NB4 (cell line): Measurements from ENCODE around the gene ADCYAP1R1.

Source experiments
- DNase-seq: peaks from one replicate; pipeline ENCODE4 v3.0.0; 2010; ENCODE audit warnings: low read depth
- H3K4me3 ChIP-seq: one replicate; pipeline ENCODE4 v1.5.1; 2011; ENCODE audit warnings: mild to moderate bottlenecking, low read depth, low read length, moderate library complexity
- MYC ChIP-seq: IDR thresholded peaks from 2 replicates; pipeline ENCODE4 v1.6.1; 2011; ENCODE audit warnings: low read depth, low read length
- POLR2A ChIP-seq: IDR thresholded peaks from 2 replicates; pipeline ENCODE4 v1.6.1; 2011; ENCODE audit warnings: mild to moderate bottlenecking; ENCODE audit not compliant: insufficient read length; ENCODE audit errors: extremely low read depth
- TF ChIP-seq, protein P1 (sequence below): IDR thresholded peaks from 2 replicates; pipeline ENCODE4 v1.6.1; 2011; ENCODE audit warnings: low read depth, low read length
- TF ChIP-seq, protein P2 (sequence below): IDR thresholded peaks from one replicate; pipeline ENCODE4 v1.5.1; 2012; ENCODE audit warnings: low read depth, low read length

ADCYAP1R1 gene

DNA sequence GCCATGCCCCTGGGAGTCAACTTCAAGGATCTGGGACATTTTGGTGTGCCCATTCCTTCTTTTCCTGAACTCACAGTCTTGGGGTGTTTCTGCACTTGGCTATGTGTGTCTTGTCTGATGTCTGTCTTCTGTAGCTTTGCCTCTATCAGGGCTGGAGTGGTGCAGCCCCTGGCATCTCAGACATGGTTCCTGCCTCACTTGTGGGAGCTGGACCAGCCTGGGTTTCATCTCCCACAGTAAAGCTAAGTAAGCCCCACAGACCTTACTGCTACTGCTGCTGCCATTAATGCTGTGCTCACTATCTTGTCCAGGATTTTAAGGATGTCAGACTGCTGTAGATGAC lies 59.0 kb downstream of the ADCYAP1R1 start:
- DNase-seq = no peak
- TF ChIP-seq, protein P1, sequence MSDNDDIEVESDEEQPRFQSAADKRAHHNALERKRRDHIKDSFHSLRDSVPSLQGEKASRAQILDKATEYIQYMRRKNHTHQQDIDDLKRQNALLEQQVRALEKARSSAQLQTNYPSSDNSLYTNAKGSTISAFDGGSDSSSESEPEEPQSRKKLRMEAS = no peak
- TF ChIP-seq POLR2A (no peak), MYC (no peak)
- TF ChIP-seq, protein P2, sequence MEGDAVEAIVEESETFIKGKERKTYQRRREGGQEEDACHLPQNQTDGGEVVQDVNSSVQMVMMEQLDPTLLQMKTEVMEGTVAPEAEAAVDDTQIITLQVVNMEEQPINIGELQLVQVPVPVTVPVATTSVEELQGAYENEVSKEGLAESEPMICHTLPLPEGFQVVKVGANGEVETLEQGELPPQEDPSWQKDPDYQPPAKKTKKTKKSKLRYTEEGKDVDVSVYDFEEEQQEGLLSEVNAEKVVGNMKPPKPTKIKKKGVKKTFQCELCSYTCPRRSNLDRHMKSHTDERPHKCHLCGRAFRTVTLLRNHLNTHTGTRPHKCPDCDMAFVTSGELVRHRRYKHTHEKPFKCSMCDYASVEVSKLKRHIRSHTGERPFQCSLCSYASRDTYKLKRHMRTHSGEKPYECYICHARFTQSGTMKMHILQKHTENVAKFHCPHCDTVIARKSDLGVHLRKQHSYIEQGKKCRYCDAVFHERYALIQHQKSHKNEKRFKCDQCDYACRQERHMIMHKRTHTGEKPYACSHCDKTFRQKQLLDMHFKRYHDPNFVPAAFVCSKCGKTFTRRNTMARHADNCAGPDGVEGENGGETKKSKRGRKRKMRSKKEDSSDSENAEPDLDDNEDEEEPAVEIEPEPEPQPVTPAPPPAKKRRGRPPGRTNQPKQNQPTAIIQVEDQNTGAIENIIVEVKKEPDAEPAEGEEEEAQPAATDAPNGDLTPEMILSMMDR = no peak
- no peak overlapping the region for H3K4me3 ChIP-seq

DNA sequence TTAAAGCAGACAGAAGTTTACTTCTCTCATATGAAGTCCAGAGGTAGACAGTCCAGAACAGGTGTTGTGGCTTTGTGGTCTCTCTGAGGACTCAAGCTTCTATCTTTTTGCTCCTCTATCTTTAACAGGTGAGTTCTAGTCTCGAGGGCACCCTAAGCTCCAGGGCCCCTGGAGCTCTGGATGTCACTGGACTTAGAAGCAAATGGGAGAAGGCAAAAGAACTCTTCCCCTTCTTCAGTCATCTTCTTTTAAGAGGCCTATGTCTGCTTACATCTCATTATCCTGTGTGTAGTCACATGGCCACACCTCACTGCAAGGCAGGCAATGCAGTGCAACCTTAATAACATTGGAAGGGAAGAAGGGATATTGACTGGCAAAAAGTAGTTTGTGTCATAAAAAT lies 61.6 kb downstream of the ADCYAP1R1 start:
- TF ChIP-seq POLR2A (no peak), MYC (no peak)
- TF ChIP-seq, protein P2 = no peak
- TF ChIP-seq, protein P1 = no peak
- DNase-seq = no peak

DNA sequence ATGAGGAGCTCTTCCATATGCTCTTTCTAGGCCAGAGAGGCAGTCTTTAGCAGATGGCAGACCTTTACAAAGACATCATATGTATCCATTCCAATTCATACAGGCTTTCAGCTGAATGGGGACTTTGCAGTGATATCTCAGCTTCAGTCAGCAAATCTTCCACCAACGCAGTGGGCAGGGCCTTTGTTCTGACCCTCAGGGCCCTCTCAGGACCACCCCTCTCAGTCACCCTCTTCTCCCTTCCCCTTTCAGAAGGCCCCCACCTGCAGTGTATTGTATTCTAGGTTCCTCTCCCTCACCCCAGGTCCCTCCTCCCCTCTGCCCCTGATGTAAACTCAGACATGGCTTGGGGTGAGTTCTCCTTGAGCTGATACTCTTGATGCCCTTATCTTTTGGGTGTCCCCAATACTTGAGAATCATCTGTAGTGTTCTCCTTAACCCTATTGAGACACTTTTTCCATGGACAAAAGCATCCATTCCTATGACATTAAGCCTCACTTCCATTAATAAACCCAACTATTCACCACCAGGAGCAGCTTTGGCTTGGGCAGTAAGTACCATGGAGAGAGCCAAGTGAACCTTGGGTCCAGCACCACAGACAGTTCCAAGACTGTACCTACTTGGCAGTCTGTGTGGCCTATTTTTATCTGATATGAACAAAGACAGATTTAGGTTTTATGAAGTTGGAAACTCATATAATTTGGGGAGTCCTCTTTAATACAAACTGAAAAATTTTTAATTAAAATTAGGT lies 62.7 kb downstream of the ADCYAP1R1 start:
- H3K4me3 ChIP-seq = no peak overlapping the region
- TF ChIP-seq, protein P1 = peak; percentile 37; the same call in 1 of the 2 replicates
- no peak for TF ChIP-seq POLR2A
- TF ChIP-seq, protein P2 = no peak
- DNase-seq = peak; percentile 62

More for the DNA sequence above, 61.6 kb downstream of the ADCYAP1R1 start:
- no peak overlapping the region for H3K4me3 ChIP-seq

DNA sequence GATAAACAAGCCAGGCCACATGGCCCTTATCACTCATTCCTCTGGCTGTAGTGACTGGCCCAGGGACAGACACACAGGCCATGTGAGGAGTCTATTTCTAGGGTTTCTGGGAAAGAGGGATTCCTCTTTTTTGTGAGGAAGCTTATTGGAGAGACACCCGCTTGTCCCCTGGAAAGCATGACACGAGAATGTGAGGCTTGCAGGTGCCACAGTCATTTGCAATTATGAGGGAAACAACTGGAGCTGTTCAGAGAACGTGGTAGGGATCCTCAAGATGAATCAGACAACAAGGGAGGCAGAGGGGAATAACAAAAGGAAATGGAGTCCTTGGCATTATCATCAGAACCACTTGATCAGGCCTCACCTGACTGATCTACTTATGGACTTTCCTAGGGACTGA lies 64.5 kb downstream of the ADCYAP1R1 start:
- no peak overlapping the region for H3K4me3 ChIP-seq
- TF ChIP-seq POLR2A (no peak), MYC (no peak)
- DNase-seq = no peak

DNA sequence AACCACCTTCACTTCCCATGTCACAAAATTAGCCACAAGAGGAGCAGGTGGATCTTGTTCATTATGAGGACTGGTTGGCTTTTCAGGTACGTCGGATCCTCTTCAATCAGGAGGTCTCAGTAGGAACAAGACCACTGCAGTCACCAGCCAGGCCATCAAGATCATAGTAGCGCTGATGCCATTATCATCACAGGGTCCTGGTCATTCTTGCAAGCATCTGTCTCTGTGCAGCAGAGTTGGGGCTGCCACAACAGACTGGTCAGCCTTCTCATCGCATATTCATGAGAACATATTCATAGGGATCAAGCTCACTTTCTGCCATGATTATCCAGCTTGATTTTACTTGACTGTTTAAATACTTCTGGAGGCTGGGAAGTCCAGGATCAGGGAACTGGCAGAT lies 67.1 kb downstream of the ADCYAP1R1 start:
- no peak for DNase-seq
- H3K4me3 ChIP-seq = no peak overlapping the region
- TF ChIP-seq MYC = no peak
- TF ChIP-seq, protein P2 = no peak
- TF ChIP-seq, protein P1 = no peak
- TF ChIP-seq POLR2A = no peak

DNA sequence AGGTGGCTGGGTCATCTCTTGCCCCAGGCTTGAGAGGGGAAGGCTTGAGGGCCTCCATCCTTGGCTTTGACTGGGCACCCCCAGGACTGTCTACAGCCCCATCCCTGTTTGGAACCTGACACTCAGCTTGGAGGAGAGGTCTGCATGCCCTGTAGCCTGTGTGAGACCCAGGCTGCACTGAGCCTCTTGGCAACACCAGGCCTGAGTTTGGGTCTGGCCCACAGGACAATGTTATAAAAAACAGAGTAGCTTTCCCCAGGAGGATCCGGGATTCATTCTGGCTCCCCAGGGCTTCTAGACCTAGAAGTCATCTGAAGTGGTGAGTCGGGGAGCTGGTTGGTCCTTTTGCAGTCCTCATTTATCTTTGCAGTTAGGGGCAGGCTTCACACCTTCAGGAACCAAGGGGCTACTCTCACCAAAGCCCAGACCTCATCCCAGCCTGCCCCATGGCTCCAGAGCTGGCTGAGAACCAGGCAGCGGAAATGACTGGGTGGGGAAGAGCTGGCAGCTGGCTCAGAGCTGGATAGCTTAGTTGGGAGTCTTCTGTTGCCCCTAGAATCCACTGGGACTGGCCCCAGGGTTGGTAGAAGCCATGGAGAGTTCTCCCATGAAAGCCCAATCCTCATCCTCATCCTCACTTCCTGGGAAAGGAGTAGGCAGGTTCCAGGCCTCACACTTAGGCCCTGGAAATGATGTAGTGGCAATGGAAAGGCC lies 68.8 kb downstream of the ADCYAP1R1 start:
- no peak overlapping the region for H3K4me3 ChIP-seq
- no peak for DNase-seq
- TF ChIP-seq POLR2A (no peak), MYC (no peak)
- TF ChIP-seq, protein P2 = no peak
- TF ChIP-seq, protein P1 = no peak
